ENCODE data around the gene PSD4. TPM values are rescaled to one million over a fixed set of nuclear protein-coding genes. Genes with fewer than 3 reads are reported as not detected.

Gene PSD4
- total RNA-seq, 2 experiments from 2014 or later = 96.5 to 101 TPM

GRCh38 chr2:113252047-113252590 lies 78.3 kb downstream of the PSD4 start:
- H3K27me3 ChIP-seq (ENCODE audit: control insufficient read depth in 1 of 2, insufficient read depth in 2 of 2, low read length in 2 of 2) = no peaks in the 10 kb centered on the region
- ATAC-seq (ENCODE audit: poor library complexity) = no peak
- H3K4me3 Mint-ChIP-seq = peak overlapping the region; percentile 27
- H3K36me3 ChIP-seq (ENCODE audit: insufficient read depth, low read length) = no peaks in the 10 kb centered on the region
- peaks cover 3% of the 10 kb centered on the region for H3K9me3 Mint-ChIP-seq
- intact Hi-C loops (cut with DNase I, micrococcal nuclease) = no loop called here
- CTCF ChIA-PET = interaction anchor here (0.9 to 1.7 kb wide), 3 partner anchors 114 to 138 kb away, joined by 3 to 4 read pairs (median 3); no protein-coding TSS in a partner anchor
- H3K9me3 ChIP-seq (ENCODE audit: control insufficient read depth in 1 of 2, insufficient read depth in 1 of 2, low read length in 2 of 2) = no peaks in the 10 kb centered on the region
- peak overlapping the region; percentile 80 for H3K27ac Mint-ChIP-seq
- no peaks in the 10 kb centered on the region for H3K27me3 Mint-ChIP-seq
- DNase-seq = no peak
- no peak for TF ChIP-seq CTCF (IDR thresholded peaks at IDR 0.05)
- H3K4me1 ChIP-seq (ENCODE audit: insufficient read depth, low read length) = peaks cover 61% of the 10 kb centered on the region
- POLR2A ChIA-PET = interaction anchor here (1.0 to 1.6 kb wide), 5 partner anchors 17 to 77 kb away, joined by 3 to 8 read pairs (median 4); no protein-coding TSS in a partner anchor
- H3K4me3 ChIP-seq (ENCODE audit: low read length) = no peak overlapping the region
- peaks cover 81% of the 10 kb centered on the region for H3K4me1 Mint-ChIP-seq (ENCODE audit: low read depth)
- peak overlapping the region; percentile 34 to 56 for H3K27ac ChIP-seq (ENCODE audit: low read depth in 1 of 2, low read length in 2 of 2)
- H3K36me3 Mint-ChIP-seq (ENCODE audit: low read depth) = no peaks in the 10 kb centered on the region

GRCh38 chr2:113253453-113253852 lies 79.7 kb downstream of the PSD4 start:
- TF ChIP-seq CTCF (IDR thresholded peaks at IDR 0.05) = no peak
- Mint-ChIP-seq H3K4me3 (peak overlapping the region; percentile 9), H3K27me3 (no peaks in the 10 kb centered on the region), H3K4me1 (ENCODE audit: low read depth) (peaks cover 94% of the 10 kb centered on the region), H3K27ac (peak overlapping the region; percentile 80), H3K9me3 (peaks cover 3% of the 10 kb centered on the region), H3K36me3 (ENCODE audit: low read depth) (no peaks in the 10 kb centered on the region)
- no peaks in the 10 kb centered on the region for H3K9me3 ChIP-seq (ENCODE audit: control insufficient read depth in 1 of 2, insufficient read depth in 1 of 2, low read length in 2 of 2)
- POLR2A ChIA-PET = no interaction called here
- peak overlapping the region; percentile 34 to 56 for H3K27ac ChIP-seq (ENCODE audit: low read depth in 1 of 2, low read length in 2 of 2)
- intact Hi-C loops (cut with DNase I, micrococcal nuclease) = no loop called here
- no peaks in the 10 kb centered on the region for H3K36me3 ChIP-seq (ENCODE audit: insufficient read depth, low read length)
- CTCF ChIA-PET = interaction anchor here (1.1 to 1.7 kb wide), 2 partner anchors 117 to 136 kb away, joined by 3 read pairs; no protein-coding TSS in a partner anchor
- H3K27me3 ChIP-seq (ENCODE audit: control insufficient read depth in 1 of 2, insufficient read depth in 2 of 2, low read length in 2 of 2) = no peaks in the 10 kb centered on the region
- ATAC-seq (ENCODE audit: poor library complexity) (no peak), DNase-seq (peak in 1 of 14 experiments; percentile 8)
- no peak overlapping the region for H3K4me3 ChIP-seq (ENCODE audit: low read length)
- peaks cover 74% of the 10 kb centered on the region for H3K4me1 ChIP-seq (ENCODE audit: insufficient read depth, low read length)

- DNase-seq (no peak), ATAC-seq (ENCODE audit: poor library complexity) (peak; percentile 51)
- no peak overlapping the region for H3K4me3 ChIP-seq (ENCODE audit: low read length)
- Mint-ChIP-seq H3K9me3 (peaks cover 3% of the 10 kb centered on the region), H3K27me3 (no peaks in the 10 kb centered on the region), H3K36me3 (ENCODE audit: low read depth) (no peaks in the 10 kb centered on the region), H3K27ac (peak overlapping the region; percentile 80), H3K4me3 (peak overlapping the region; percentile 43), H3K4me1 (ENCODE audit: low read depth) (peaks cover 88% of the 10 kb centered on the region)
- TF ChIP-seq CTCF (IDR thresholded peaks at IDR 0.05) = no peak
- H3K27ac ChIP-seq (ENCODE audit: low read depth in 1 of 2, low read length in 2 of 2) = no peak overlapping the region
- H3K9me3 ChIP-seq (ENCODE audit: control insufficient read depth in 1 of 2, insufficient read depth in 1 of 2, low read length in 2 of 2) = no peaks in the 10 kb centered on the region
- ChIA-PET POLR2A (no interaction called here), CTCF (no interaction called here)
- H3K36me3 ChIP-seq (ENCODE audit: insufficient read depth, low read length) = no peaks in the 10 kb centered on the region
- peaks cover 65% of the 10 kb centered on the region for H3K4me1 ChIP-seq (ENCODE audit: insufficient read depth, low read length)
- intact Hi-C loops (cut with DNase I, micrococcal nuclease) = no loop called here
- H3K27me3 ChIP-seq (ENCODE audit: control insufficient read depth in 1 of 2, insufficient read depth in 2 of 2, low read length in 2 of 2) = no peaks in the 10 kb centered on the region
These were observed 81.6 kb downstream of the PSD4 start for GRCh38 chr2:113255140-113256070.

Measured in CD4-positive, alpha-beta T cell (primary cell).